Osteocyte (in vitro differentiated cells): ENCODE measurements around the gene ADCK2. TPM values are rescaled to one million over a fixed set of nuclear protein-coding genes. Genes with fewer than 3 reads are reported as not detected.
"Not testable (repeated sequence)": the region's sequence is repeated elsewhere in the genome, so short reads cannot be mapped to it uniquely, and the experiment has no call there.

Experiments used
- DNase-seq: peaks from one replicate; pipeline ENCODE4 v3.0.0; 2021; ENCODE audit warnings: mixed read lengths; ENCODE audit not compliant: unreplicated experiment; ENCODE audit errors: extremely low spot score
- H3K27ac Mint-ChIP-seq: one replicate; pipeline ENCODE4 v1.8.0; 2021; ENCODE audit warnings: mild to moderate bottlenecking, mixed read lengths; ENCODE audit not compliant: unreplicated experiment
- H3K27me3 Mint-ChIP-seq: one replicate; pipeline ENCODE4 v1.8.0; 2021; ENCODE audit warnings: mixed read lengths; ENCODE audit not compliant: unreplicated experiment
- H3K36me3 Mint-ChIP-seq: one replicate; pipeline ENCODE4 v1.8.0; 2021; ENCODE audit warnings: mixed read lengths; ENCODE audit not compliant: unreplicated experiment
- H3K4me1 Mint-ChIP-seq: one replicate; pipeline ENCODE4 v1.8.0; 2021; ENCODE audit warnings: mixed read lengths; ENCODE audit not compliant: unreplicated experiment
- H3K4me3 Mint-ChIP-seq: one replicate; pipeline ENCODE4 v1.8.0; 2021; ENCODE audit warnings: mild to moderate bottlenecking, moderate library complexity, mixed read lengths; ENCODE audit not compliant: unreplicated experiment
- H3K9me3 Mint-ChIP-seq: one replicate; pipeline ENCODE4 v1.8.0; 2021; ENCODE audit warnings: mixed read lengths; ENCODE audit not compliant: unreplicated experiment
- total RNA-seq: library from RNA; stranded (reverse); gene quantifications from 2 replicates; pipeline ENCODE4 v1.2.1, GENCODE V29; 2021
- TF ChIP-seq, protein P1 (sequence below): fragments of 200-600 bp; sonication (generic); IDR thresholded peaks from 2 replicates; pipeline ENCODE4 v1.5.0; 2021; ENCODE audit warnings: antibody characterized with exemption, mild to moderate bottlenecking, moderate library complexity

Gene ADCK2
- total RNA-seq, 1 donor from 2014 or later, result 25.7 TPM

DNA sequence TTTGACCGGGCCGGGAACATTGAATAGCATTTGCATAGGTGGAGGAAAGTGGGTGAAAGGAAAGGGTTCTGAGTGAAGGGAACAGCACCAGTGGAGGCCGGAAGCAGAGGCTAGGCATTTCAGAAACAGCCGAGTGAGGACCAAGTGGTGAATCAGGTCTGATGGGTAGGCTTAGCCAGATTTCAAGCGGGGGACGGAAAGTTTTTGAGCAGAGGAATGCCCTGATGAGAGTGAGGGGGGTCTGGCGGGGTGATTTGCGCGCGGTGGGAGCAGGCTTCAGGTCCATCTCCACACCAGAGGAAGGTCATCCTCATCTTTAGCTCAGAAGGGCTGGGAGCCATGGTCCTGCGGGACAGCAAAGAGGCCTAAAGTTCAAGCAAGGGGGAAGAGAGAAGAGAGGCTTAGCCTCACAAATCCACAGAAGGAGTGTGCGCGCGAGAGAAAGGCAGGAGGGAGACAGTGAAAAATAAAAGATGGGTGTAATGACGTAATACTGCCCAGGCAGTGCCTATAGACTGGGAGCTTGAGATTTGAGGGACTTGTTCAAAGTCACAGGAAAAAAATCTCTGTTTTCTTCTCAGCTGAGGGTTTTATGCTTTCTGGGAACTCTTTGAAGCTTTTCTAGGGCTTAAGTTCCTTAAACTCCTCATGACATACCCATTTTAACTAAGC, 31.1 kb upstream of the ADCK2 start:
- DNase-seq, result no peak
- Mint-ChIP-seq H3K4me1 (peaks cover 40% of the 10 kb centered on the region), H3K36me3 (peaks cover 5% of the 10 kb centered on the region), H3K9me3 (no peaks in the 10 kb centered on the region), H3K4me3 (peak overlapping the region; percentile 58), H3K27ac (peak overlapping the region; percentile 86), H3K27me3 (no peaks in the 10 kb centered on the region)
- TF ChIP-seq, protein P1, sequence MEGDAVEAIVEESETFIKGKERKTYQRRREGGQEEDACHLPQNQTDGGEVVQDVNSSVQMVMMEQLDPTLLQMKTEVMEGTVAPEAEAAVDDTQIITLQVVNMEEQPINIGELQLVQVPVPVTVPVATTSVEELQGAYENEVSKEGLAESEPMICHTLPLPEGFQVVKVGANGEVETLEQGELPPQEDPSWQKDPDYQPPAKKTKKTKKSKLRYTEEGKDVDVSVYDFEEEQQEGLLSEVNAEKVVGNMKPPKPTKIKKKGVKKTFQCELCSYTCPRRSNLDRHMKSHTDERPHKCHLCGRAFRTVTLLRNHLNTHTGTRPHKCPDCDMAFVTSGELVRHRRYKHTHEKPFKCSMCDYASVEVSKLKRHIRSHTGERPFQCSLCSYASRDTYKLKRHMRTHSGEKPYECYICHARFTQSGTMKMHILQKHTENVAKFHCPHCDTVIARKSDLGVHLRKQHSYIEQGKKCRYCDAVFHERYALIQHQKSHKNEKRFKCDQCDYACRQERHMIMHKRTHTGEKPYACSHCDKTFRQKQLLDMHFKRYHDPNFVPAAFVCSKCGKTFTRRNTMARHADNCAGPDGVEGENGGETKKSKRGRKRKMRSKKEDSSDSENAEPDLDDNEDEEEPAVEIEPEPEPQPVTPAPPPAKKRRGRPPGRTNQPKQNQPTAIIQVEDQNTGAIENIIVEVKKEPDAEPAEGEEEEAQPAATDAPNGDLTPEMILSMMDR, result no peak

DNA sequence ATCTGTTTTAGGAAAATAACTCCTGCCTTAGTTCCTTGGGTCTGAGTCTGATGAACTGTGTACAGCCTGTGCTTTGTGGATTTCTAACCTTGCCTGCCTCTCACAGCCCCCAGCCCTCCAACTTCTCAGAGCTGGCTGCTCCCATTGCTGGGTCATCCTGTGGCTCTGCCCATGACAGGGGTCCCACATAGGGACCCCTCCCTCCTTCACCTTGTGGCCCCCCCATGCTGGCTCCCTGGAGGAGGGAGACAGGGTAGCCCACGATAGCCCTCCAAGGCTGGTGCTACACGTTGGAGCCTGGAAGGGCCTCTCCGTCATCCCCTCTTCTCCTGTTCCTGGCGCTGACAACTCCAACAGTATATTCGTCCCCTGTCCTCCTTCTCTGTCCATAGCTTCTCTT, 29.3 kb upstream of the ADCK2 start:
- Mint-ChIP-seq H3K27me3 (no peaks in the 10 kb centered on the region), H3K36me3 (no peaks in the 10 kb centered on the region), H3K4me3 (no peak overlapping the region), H3K9me3 (no peaks in the 10 kb centered on the region), H3K4me1 (peaks cover 34% of the 10 kb centered on the region), H3K27ac (peak overlapping the region; percentile 47)
- TF ChIP-seq, protein P1, result no peak
- no peak for DNase-seq

DNA sequence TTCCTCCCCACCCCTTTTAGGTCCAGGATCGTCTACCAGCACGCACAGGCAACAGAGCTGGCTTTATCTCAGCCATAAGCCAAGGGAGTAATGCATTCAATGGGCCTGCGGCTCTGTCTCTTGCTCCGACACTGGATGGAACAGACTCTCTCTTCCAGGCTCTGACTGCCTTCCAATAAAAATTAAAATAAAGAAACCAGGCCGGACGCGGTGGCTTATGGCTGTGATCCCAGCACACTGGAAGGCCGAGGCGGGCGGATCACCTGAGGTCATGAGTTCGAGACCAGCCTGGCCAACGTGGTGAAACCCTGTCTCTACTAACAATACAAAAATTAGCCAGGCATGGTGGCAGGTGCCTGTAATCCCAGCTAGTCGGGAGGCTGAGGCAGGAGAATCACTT, 28.0 kb upstream of the ADCK2 start:
- H3K4me1 Mint-ChIP-seq, result peaks cover 28% of the 10 kb centered on the region

DNA sequence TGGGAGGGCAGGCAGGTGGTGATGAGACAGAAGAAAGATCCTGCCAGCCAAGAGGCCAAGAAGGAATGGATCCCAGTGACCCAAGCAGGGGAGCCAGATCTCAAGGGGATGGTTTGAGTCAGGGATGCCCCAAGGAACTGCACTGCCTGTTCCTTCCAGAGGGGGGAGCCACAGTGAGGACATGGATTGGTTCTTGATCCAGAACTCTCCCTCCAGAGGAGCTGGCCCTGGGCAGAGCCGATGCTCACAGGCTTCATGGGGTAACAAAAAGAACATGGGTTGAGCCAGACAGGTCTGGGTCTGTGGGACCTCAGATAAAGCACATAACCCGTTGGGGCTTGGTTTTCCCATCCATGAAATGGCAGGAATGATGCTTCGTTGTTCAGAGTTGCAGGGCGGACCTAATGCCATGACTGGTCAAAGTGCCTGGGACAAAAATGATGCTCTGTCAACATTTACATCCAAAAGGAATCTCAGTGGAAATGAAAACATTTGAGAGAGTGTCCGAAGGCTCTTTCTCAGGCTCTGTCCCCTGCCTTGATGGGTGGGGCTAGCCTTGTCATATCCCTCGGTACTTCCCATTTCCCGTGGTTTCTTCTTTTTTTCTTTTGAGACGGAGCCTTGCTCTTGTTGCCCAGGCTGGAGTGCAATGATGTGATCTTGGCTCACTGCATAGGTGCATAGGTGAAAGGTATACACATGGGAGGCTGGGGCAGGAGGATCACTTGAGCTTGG, 27.4 kb upstream of the ADCK2 start:
- Mint-ChIP-seq H3K27me3 (no peaks in the 10 kb centered on the region), H3K4me3 (no peak overlapping the region), H3K36me3 (no peaks in the 10 kb centered on the region), H3K9me3 (no peaks in the 10 kb centered on the region), H3K4me1 (peaks cover 31% of the 10 kb centered on the region), H3K27ac (no peak overlapping the region)
- no peak for DNase-seq
- TF ChIP-seq, protein P1, result peak; percentile 40

More for the DNA sequence above, 28.0 kb upstream of the ADCK2 start:
- not testable (repeated sequence) for H3K27me3 Mint-ChIP-seq, H3K27ac Mint-ChIP-seq, H3K4me3 Mint-ChIP-seq, H3K36me3 Mint-ChIP-seq, H3K9me3 Mint-ChIP-seq, DNase-seq

DNA sequence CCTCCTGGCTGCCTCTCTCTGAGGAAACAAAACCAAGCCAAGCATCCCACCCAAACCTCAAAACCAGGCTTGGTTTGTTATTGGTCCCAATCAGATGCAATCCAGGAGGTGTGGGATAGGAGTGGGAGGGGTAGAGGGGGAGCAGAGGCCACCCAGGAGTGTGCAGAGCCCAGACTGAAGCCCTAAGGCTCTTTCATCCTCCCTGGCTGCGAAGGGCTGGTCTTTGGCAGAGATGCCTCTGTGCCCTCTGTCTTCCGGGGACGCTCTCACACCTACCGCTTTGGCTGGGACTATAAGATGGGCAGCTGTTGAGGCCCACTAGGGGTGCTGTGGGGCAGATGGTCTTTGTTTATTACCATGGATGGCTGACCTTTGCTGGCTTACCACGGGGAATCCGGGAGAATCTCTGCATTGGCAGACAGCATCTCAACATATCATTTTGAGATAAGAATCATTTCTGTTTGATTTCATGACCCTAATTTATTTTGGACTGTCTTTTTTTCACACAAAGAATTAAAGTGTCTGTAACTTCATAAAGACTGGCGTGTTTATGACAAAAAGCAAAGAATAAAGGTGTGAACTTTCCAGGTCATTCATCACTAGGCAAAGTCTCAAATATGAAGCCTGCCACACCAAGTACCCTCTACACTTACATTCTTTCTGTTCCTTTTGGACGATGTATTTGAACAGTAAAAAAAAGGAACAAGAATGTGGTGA, 25.7 kb upstream of the ADCK2 start:
- no peaks in the 10 kb centered on the region for H3K9me3 Mint-ChIP-seq
- no peak for DNase-seq
- no peak overlapping the region for H3K27ac Mint-ChIP-seq
- H3K4me3 Mint-ChIP-seq, result no peak overlapping the region
- TF ChIP-seq, protein P1, result peak; percentile 64
- H3K36me3 Mint-ChIP-seq, result no peaks in the 10 kb centered on the region
- H3K4me1 Mint-ChIP-seq, result peaks cover 34% of the 10 kb centered on the region
- no peaks in the 10 kb centered on the region for H3K27me3 Mint-ChIP-seq
